K562 (cell line): Measurements from ENCODE around the gene SNRNP70. TPM values are rescaled to one million over a fixed set of nuclear protein-coding genes. Genes with fewer than 3 reads are reported as not detected.

Experiments
- CBFA2T3 ChIP-seq: fragments of 450-650 bp; IDR thresholded peaks from 2 replicates; pipeline ENCODE4 v1.6.1; 2017
- CHD1 ChIP-seq: fragments of 200-600 bp; sonication (generic); IDR thresholded peaks from one replicate; pipeline ENCODE4 v1.6.1; 2012; ENCODE audit warnings: mild to moderate bottlenecking, moderate library complexity, low read length, inconsistent platforms
- EGR1 ChIP-seq: fragments of 450-650 bp; conservative IDR thresholded peaks from 2 replicates; pipeline ENCODE4 v1.6.1; 2017; ENCODE audit warnings: mild to moderate bottlenecking
- ESRRA ChIP-seq: fragments of 450-650 bp; IDR thresholded peaks from 2 replicates; pipeline ENCODE4 v1.6.1; 2014; ENCODE audit warnings: low read depth, mild to moderate bottlenecking, moderate library complexity, borderline replicate concordance
- FOXO4 ChIP-seq: fragments of 450-650 bp; formaldehyde crosslinking; IDR thresholded peaks from 2 replicates; pipeline ENCODE4 v1.4.0; 2020; ENCODE audit warnings: mild to moderate bottlenecking, moderate library complexity
- FOXP4 ChIP-seq: sonication (generic); formaldehyde crosslinking; IDR thresholded peaks from 2 replicates; pipeline ENCODE4 v1.8.0; 2022; ENCODE audit warnings: mild to moderate bottlenecking, missing genetic modification reagents, borderline replicate concordance
- MCM3 ChIP-seq: fragments of 450-650 bp; IDR thresholded peaks from 2 replicates; pipeline ENCODE4 v1.6.1; 2016
- OTX1 ChIP-seq: fragments of 450-650 bp; formaldehyde crosslinking; IDR thresholded peaks from 2 replicates; pipeline ENCODE4 v1.4.0; 2022; ENCODE audit warnings: mild to moderate bottlenecking
- POLR2B ChIP-seq: fragments of 450-650 bp; IDR thresholded peaks from 2 replicates; pipeline ENCODE4 v1.6.1; 2018; ENCODE audit warnings: low read depth; ENCODE audit not compliant: partially characterized antibody
- PTBP1 ChIP-seq: fragments of 200-400 bp; formaldehyde crosslinking; IDR thresholded peaks from 2 replicates; pipeline ENCODE4 v1.6.1; 2017; ENCODE audit warnings: low read depth, low read length
- RAD51 ChIP-seq: fragments of 450-650 bp; IDR thresholded peaks from 2 replicates; pipeline ENCODE4 v1.7.1; 2016; ENCODE audit warnings: low read depth, mild to moderate bottlenecking, borderline replicate concordance
- RB1 ChIP-seq: fragments of 450-650 bp; IDR thresholded peaks from 2 replicates; pipeline ENCODE4 v1.6.1; 2017; ENCODE audit warnings: low read depth, mild to moderate bottlenecking
- SAP30 ChIP-seq: fragments of 200-600 bp; sonication (generic); IDR thresholded peaks from 2 replicates; pipeline ENCODE4 v1.6.1; 2012; ENCODE audit warnings: borderline replicate concordance, low read depth, mild to moderate bottlenecking, moderate library complexity, low read length, control low read depth, inconsistent platforms; ENCODE audit not compliant: insufficient read depth, poor library complexity, severe bottlenecking
- SMARCA4 ChIP-seq: fragments of 450-650 bp; IDR thresholded peaks from 2 replicates; pipeline ENCODE4 v1.6.1; 2016
- SRF ChIP-seq, 2 experiments: fragments of 250-450, 450-650 bp in 1 of 2; sonication (Bioruptor Pico) in 1 of 2; sonication (generic) in 1 of 2; formaldehyde crosslinking; IDR thresholded peaks; 2 replicates each; pipeline versions ENCODE4 v1.5.0 to v1.5.1; 2020 to 2022; ENCODE audit warnings: mild to moderate bottlenecking in 1 of 2, missing genetic modification reagents in 1 of 2
- XRCC4 ChIP-seq: IDR thresholded peaks from one replicate; pipeline ENCODE4 v1.6.1; 2011; ENCODE audit not compliant: insufficient read depth, insufficient read length; ENCODE audit errors: extremely low read depth
- ZBTB11 ChIP-seq, 3 experiments: fragments of 200-800 bp in 1 of 3; fragments of 250-450 bp in 1 of 3; fragments of 450-650 bp in 1 of 3; sonication (Bioruptor Pico) in 1 of 3; sonication (Bioruptor generic) in 1 of 3; formaldehyde crosslinking in 1 of 3; IDR thresholded peaks; 2 replicates each; pipeline versions ENCODE4 v1.6.1 to v1.8.0; 2016 to 2022; ENCODE audit warnings: mild to moderate bottlenecking in 2 of 3, missing genetic modification characterization in 2 of 3, missing compliant biosample characterization in 1 of 3, moderate library complexity in 1 of 3
- ZNF316 ChIP-seq: fragments of 450-650 bp; IDR thresholded peaks from 2 replicates; pipeline ENCODE4 v1.6.1; 2016
- ZNF324 ChIP-seq: fragments of 250-450 bp; sonication (Bioruptor Pico); IDR thresholded peaks from 2 replicates; pipeline ENCODE4 v1.4.0; 2020; ENCODE audit warnings: mild to moderate bottlenecking
- ZNF395 ChIP-seq: fragments of 200-800 bp; sonication (Bioruptor generic); IDR thresholded peaks from 2 replicates; pipeline ENCODE4 v1.6.1; 2017; ENCODE audit warnings: missing genetic modification characterization, missing compliant biosample characterization
- ZNF507 ChIP-seq: conservative IDR thresholded peaks from 2 replicates; pipeline ENCODE4 v1.6.1; 2017; ENCODE audit warnings: missing genetic modification characterization, missing compliant biosample characterization
- polyA plus RNA-seq, 8 experiments: library from polyadenylated mRNA; depleted of rRNA in 4 of 8; stranded (reverse) in 5 of 8; unstranded in 3 of 8; fragments of >200 nt; fragmentation: Nextera tagmentation in 2 of 8; fragmentation: Illumina TruSeq in 1 of 8; extraction: Ambion mirVana in 2 of 8; extraction: Trizol in 1 of 8; gene quantifications; 2 replicates each; pipeline versions ENCODE4 v1.2.1 to v1.2.3, GENCODE V29; 2011 to 2014; ENCODE audit warnings: inconsistent platforms in 1 of 8, missing spikeins in 1 of 8
- total RNA-seq, 7 experiments: library from RNA; depleted of rRNA in 6 of 7; stranded (reverse); fragments of >200 nt in 6 of 7; fragmentation: Illumina TruSeq in 2 of 7; extraction: Trizol in 2 of 7; gene quantifications; 2 replicates each; pipeline versions ENCODE4 v1.2.1 to v1.2.3, GENCODE V29; 2011 to 2021; ENCODE audit warnings: low replicate concordance in 1 of 7

SNRNP70 gene
- total and polyA plus RNA-seq, 9 of the 15 experiments (the other 6 are each of a cell fraction or from before 2014, with no cell fraction given), result 2.8 to 496 (median 136) TPM

GRCh38 chr19:49114630-49115363 lies 29.5 kb downstream of the SNRNP70 start (continued):
- no peak for TF ChIP-seq ZBTB11 (CRISPR knock-in tag; IDR thresholded peaks at IDR 0.05)
- no peak for TF ChIP-seq ESRRA
- no peak for TF ChIP-seq CHD1
- TF ChIP-seq ZNF324 (CRISPR knock-in tag), result no peak
- TF ChIP-seq RAD51, result no peak
- peak; percentile 46 for TF ChIP-seq SAP30
- TF ChIP-seq XRCC4, result no peak
- no peak for TF ChIP-seq ZNF316
- TF ChIP-seq FOXO4 (CRISPR knock-in tag), result no peak
- no peak for TF ChIP-seq ZNF395 (CRISPR knock-in tag)
- no peak for TF ChIP-seq SRF (CRISPR knock-in tag; IDR thresholded peaks at IDR 0.05)
- no peak for TF ChIP-seq MCM3
- peak; percentile 86 for TF ChIP-seq EGR1
- no peak for TF ChIP-seq FOXP4 (CRISPR knock-in tag)
- no peak for TF ChIP-seq PTBP1
- no peak for TF ChIP-seq RB1
- TF ChIP-seq SMARCA4, result no peak
- no peak for TF ChIP-seq CBFA2T3
- TF ChIP-seq OTX1 (CRISPR knock-in tag), result no peak
- no peak for TF ChIP-seq POLR2B
- TF ChIP-seq ZNF507, result no peak
